Mucosa of stomach (tissue), 1 donor: ENCODE measurements around the gene PLPP4.

Experiments used
- H3K27me3 ChIP-seq: one replicate; pipeline ENCODE4 v1.7.0; 2013; ENCODE audit warnings: mild to moderate bottlenecking, low read length; ENCODE audit not compliant: control insufficient read depth, insufficient read depth
- H3K36me3 ChIP-seq: one replicate; pipeline ENCODE4 v1.7.0; 2013; ENCODE audit warnings: low read length; ENCODE audit not compliant: control insufficient read depth, insufficient read depth
- H3K4me1 ChIP-seq: one replicate; pipeline ENCODE4 v1.7.0; 2013; ENCODE audit warnings: mild to moderate bottlenecking, low read length; ENCODE audit not compliant: control insufficient read depth, insufficient read depth
- H3K4me3 ChIP-seq: one replicate; pipeline ENCODE4 v1.7.0; 2013; ENCODE audit warnings: low read length
- H3K9ac ChIP-seq: one replicate; pipeline ENCODE4 v1.7.0; 2013; ENCODE audit warnings: mild to moderate bottlenecking, low read length, moderate library complexity
- H3K9me3 ChIP-seq: one replicate; pipeline ENCODE4 v1.7.0; 2013; ENCODE audit warnings: mild to moderate bottlenecking, low read length, moderate library complexity; ENCODE audit not compliant: control insufficient read depth
- donor health status: Pancreatic carcinoma.

Gene PLPP4

DNA sequence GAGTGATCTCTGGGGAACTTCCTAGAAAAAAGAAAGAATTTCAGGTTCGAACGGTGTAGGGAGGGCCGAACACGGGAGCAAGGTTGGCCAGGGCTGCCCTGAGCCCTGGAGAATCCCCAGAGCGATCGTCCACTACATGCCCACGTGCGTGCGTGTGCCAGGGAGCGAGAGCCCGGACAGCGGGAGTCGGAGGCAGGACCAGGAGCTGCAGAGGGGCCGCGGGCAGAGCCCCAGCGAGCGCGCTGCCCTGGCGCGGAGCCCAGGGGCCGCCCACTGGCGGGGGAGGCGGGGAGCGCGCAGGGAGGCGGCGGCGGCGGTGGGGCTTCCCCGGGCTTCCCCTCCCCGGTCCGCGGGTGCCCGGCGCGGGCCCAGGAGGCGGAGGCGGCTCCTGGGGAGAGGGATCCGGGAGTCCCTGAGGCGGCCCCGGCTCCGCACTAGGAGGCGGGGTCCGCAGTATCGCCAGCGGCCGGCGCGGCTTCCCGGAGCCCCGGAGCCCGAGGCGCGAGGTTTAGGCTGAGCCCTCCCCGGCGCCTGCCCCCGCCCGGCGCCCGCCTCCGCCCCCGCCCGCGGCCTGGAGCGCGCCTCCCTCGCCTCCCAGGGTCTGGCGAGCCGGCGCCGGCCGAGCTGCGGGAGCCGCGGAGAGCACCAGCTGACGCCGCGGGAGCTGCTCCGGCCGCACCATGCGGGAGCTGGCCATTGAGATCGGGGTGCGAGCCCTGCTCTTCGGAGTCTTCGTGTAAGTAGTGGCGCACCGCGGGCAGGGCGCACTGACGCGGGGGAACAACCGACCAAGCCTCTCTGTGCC lies at the start of gene PLPP4:
Gene PLPP4 (plus strand): TSS at position 602 of the 805 bp plus-strand sequence. CDS start 79 bp downstream, at position 681.
- Histone ChIP-seq H3K4me1 (peaks cover 5% of the 10 kb centered on the region), H3K4me3 (no peak within 1 kb of the TSS), H3K36me3 (no peaks in the 10 kb centered on the region), H3K9ac (no peak within 1 kb of the TSS), H3K9me3 (no peaks in the 10 kb centered on the region), H3K27me3 (peaks cover 36% of the 10 kb centered on the region)

DNA sequence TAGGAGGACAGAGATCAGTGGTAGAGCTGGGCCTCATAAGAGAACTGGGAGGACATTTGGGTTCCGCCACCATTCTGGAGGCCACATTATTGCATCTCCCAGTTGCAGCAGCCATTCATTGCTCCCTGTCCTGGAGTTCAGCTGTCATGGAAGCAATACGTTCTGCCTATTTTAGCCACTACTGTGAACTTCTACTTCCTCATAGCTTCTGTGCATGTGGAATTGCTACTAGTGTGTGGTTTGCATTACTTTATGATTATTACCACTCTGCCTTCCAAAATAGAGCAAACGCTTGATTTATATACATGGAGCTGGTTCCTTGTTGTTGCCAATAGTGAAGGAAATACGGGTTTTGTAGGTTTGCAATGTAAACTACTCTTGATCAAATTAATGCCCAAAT lies 47.2 kb upstream of the PLPP4 start:
- no peak overlapping the region for H3K9ac ChIP-seq
- no peaks in the 10 kb centered on the region for H3K36me3 ChIP-seq
- no peak overlapping the region for H3K4me3 ChIP-seq
- no peaks in the 10 kb centered on the region for H3K4me1 ChIP-seq
- no peaks in the 10 kb centered on the region for H3K9me3 ChIP-seq
- H3K27me3 ChIP-seq: no peaks in the 10 kb centered on the region

DNA sequence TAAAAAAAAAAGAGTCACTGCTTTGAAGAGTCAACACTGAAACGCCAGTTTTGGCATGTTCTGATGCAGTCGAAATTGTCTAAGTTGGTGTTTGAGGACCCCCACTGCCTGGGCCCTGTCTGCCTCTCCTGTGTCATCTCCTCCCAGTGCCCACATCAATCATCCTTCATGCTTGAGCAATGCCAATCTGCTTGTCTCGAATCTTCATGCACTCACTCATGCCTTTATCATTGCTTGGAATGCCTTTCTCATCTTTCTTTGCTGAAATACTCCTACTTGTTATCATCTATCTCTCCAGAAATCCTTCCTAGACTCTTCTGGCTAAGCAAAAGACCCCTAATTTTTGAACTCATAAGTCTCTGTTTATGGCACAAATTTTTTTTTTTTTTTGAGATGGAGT lies 42.1 kb upstream of the PLPP4 start:
- no peaks in the 10 kb centered on the region for H3K27me3 ChIP-seq
- H3K4me3 ChIP-seq: no peak overlapping the region
- H3K36me3 ChIP-seq: no peaks in the 10 kb centered on the region
- H3K4me1 ChIP-seq: no peaks in the 10 kb centered on the region
- H3K9me3 ChIP-seq: no peaks in the 10 kb centered on the region
- no peak overlapping the region for H3K9ac ChIP-seq

DNA sequence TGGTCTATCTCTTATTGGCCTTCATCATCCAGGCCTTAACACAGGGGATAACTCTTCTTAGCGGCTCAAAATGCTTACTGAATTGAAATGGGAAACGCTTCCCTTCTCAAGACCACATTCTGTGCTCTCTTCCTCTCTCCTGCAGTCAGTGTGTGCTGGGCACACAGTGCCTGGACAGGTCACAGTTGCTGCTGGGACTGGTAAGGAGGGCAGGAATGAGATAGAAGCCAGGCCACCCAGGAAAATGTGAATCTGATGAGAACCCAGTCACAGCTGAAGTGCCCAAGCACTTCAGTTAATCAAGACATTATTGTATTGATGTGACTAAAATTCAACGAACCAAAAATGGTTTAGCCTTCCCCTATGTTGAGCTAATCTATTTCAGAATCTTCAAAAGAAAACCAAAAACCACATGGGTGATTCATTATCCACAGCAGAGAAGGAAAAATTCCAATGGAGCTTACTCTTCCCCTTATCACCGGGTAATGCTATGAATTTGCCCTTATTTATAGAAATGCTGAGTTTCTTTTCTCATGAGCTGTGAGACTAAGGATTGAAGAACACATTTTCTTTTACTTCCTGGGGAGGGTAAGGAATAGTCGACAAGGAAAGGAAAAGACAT lies 41.2 kb upstream of the PLPP4 start:
- Histone ChIP-seq H3K4me3 (no peak overlapping the region), H3K4me1 (no peaks in the 10 kb centered on the region), H3K9me3 (no peaks in the 10 kb centered on the region), H3K9ac (no peak overlapping the region), H3K27me3 (no peaks in the 10 kb centered on the region), H3K36me3 (no peaks in the 10 kb centered on the region)

DNA sequence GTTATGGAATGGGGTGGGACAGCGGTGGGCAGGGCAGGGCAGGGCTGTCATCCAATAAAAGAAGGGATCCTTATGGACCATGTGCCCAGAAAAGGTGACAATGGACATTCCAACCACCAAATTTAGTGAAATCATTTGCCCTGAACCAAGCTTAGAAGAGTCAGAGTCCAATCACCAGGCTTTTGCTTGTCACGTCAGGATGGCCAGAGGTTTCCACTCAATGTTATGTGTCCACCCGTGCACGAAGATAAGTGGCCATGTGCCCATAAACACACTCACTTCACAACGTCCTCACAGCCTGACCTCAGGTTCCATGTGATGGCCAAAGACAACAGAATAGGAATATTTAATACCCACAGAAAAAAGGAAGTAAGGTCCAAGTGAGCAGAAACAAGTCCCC lies 36.6 kb upstream of the PLPP4 start:
- Histone ChIP-seq H3K4me3 (no peak overlapping the region), H3K36me3 (no peaks in the 10 kb centered on the region), H3K4me1 (no peaks in the 10 kb centered on the region), H3K27me3 (no peaks in the 10 kb centered on the region), H3K9ac (no peak overlapping the region), H3K9me3 (no peaks in the 10 kb centered on the region)

DNA sequence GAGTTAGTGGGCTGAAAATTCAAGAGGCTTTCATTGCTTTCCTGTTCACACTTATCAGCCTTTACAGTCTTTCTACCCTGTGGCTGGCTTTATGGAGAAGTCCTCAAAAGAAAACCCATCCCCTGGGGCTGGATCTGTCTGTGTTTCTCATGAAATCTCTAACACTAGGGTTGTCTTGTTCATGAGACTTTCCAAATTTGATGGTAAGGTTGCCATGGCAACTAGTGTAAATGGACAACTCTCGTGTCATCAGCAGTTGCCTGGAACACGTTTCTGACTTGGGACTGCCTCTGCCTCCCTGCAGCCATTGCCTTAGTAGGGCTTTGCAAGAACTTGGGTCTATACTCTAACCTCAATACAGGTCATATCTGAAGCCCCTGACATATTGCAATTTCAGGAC lies 35.8 kb upstream of the PLPP4 start:
- no peak overlapping the region for H3K4me3 ChIP-seq
- H3K36me3 ChIP-seq: no peaks in the 10 kb centered on the region
- no peak overlapping the region for H3K9ac ChIP-seq
- no peaks in the 10 kb centered on the region for H3K27me3 ChIP-seq
- H3K9me3 ChIP-seq: no peaks in the 10 kb centered on the region
- no peaks in the 10 kb centered on the region for H3K4me1 ChIP-seq

DNA sequence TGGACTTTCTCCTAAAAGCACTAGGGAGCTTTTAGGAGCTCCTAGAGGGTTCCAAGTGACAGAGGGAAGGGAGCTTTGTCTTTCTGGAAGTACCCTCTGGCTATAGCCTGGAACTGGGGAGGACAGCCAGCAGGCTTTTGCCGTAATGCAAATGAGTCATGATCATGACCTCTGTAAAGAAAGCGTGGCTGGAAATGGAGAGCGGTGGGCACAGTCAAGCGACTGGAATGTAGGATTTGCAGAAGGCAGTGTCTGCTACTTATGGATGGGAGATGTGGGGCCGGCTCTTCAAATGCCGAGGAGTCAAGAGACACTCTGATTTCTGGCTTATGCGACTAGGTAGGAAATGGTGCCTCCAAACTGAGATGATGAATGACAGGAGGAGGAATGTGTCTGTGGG lies 34.6 kb upstream of the PLPP4 start:
- Histone ChIP-seq H3K9ac (no peak overlapping the region), H3K9me3 (no peaks in the 10 kb centered on the region), H3K4me3 (no peak overlapping the region), H3K27me3 (no peaks in the 10 kb centered on the region), H3K4me1 (no peaks in the 10 kb centered on the region), H3K36me3 (no peaks in the 10 kb centered on the region)

DNA sequence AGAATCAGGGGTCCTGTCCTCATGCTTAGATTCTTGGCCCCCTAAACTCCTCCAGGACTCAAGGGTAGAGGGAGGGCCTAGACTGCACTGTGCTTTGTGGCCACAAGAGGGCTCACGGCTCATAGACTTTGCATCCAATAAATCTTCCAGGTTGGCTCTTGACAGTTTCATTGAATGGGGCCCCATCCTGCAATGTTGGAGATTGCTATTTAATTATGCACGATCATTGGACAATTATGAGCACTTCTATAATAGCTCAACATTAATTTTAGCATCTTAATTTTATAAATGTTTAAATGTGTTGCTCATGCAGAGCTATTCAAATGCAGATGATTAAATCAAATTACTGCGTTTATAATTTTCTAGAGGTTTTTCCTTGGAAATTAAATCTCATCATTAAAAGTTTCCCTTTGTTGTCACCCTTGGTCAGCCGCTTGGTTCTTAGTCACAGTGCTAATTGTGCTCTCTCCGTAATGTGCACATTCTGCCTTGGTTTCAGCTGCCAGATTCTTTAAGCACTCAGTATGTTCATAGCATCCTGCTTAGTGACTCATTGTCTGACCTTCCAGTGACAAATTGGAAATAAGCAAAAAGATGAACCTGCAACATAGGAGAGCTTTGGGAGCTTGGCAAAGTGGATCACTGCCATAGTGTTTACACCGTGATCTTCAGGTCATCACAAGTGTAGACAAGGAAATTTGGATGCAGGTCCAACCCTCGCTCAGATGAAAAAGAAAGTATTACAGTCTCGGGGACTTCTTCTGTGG lies 33.4 kb upstream of the PLPP4 start:
- Histone ChIP-seq H3K4me3 (no peak overlapping the region), H3K36me3 (no peaks in the 10 kb centered on the region), H3K27me3 (no peaks in the 10 kb centered on the region), H3K9me3 (no peaks in the 10 kb centered on the region), H3K9ac (no peak overlapping the region), H3K4me1 (no peaks in the 10 kb centered on the region)

DNA sequence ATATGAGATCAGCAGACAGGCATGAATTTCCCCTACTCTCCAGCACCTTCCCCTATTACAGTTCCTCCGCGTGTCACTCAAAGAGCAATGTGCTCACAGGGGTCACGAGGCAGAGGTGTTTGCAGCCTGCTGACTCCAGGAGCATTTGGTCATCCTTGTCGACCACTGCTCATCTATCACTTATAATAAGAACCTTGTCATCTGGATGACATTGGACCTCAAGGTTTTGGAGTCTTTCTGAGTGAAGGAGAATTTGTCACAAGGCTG lies 32.9 kb upstream of the PLPP4 start:
- Histone ChIP-seq H3K4me3 (no peak overlapping the region), H3K9ac (no peak overlapping the region), H3K9me3 (no peaks in the 10 kb centered on the region), H3K36me3 (no peaks in the 10 kb centered on the region), H3K27me3 (no peaks in the 10 kb centered on the region), H3K4me1 (no peaks in the 10 kb centered on the region)

DNA sequence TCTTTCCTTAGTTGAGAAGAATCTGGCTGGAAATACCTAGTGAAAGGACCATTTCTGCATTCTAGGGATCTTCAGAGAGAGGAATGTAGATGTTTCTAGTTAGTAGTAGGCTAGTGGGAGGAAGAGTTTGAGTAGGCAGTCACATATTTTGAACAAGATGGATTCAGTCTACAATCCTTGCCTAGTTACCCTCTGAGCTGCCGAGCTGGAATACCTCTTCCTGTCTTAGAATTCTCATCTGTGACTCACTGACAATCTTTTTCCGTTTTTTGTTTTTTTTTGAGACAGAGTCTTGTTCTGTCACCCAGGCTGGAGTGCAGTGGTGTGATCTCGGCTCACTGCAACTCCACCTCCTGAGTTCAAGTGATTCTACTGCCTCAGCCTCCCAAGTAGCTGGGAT lies 30.7 kb upstream of the PLPP4 start:
- Histone ChIP-seq H3K9ac (no peak overlapping the region), H3K27me3 (no peaks in the 10 kb centered on the region), H3K4me3 (no peak overlapping the region), H3K4me1 (no peaks in the 10 kb centered on the region), H3K9me3 (no peaks in the 10 kb centered on the region), H3K36me3 (no peaks in the 10 kb centered on the region)

DNA sequence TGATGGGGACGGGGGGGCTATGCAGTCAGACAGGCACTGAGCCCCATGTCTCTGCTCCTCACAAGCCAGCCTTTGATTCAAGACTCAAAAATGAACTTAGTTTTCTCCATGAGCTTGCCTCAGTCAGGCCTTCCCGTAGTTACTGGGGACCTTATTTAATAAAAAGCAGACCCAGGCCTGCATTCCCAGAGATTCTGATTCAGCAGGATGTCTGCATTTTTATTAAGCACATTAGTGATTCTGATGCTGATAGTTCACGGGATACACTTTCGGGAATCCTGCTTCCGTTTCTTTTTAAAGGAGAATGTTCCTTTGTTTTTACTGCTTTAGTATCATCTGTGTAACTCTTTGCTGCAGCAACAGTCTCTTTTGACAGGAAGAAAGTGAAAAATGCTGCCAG lies 28.3 kb upstream of the PLPP4 start:
- H3K9me3 ChIP-seq: no peaks in the 10 kb centered on the region
- H3K27me3 ChIP-seq: no peaks in the 10 kb centered on the region
- no peak overlapping the region for H3K9ac ChIP-seq
- H3K4me1 ChIP-seq: no peaks in the 10 kb centered on the region
- H3K4me3 ChIP-seq: no peak overlapping the region
- no peaks in the 10 kb centered on the region for H3K36me3 ChIP-seq

DNA sequence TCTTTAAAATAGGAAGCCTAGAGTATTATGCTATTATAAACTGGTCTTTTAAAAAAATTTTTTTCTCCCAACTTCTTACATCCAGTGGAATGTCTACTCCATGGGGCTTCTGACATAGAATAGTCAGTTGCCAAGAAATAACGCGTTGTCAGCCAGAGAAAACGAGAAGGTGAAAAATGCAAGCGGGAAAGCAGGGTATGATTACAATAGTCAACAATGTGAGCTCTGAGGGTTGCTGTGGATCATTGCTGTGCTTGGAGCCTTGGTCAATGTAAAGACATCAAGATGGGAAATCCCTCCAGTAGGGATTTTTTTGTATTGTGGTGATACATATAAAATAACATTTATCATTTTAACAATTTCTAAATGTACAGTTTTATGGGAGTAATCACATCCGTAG lies 27.6 kb upstream of the PLPP4 start:
- Histone ChIP-seq H3K9ac (no peak overlapping the region), H3K27me3 (no peaks in the 10 kb centered on the region), H3K9me3 (no peaks in the 10 kb centered on the region), H3K4me3 (no peak overlapping the region), H3K36me3 (no peaks in the 10 kb centered on the region), H3K4me1 (no peaks in the 10 kb centered on the region)
